Epithelial cell of esophagus (primary cell): ENCODE measurements around the gene CCDC88C.

Experiments
- DNase-seq: peaks from one replicate; pipeline ENCODE4 v3.0.0; 2010; ENCODE audit warnings: low read depth
- H3K4me3 ChIP-seq: 2 replicates; pipeline ENCODE4 v1.5.1; 2011; ENCODE audit warnings: mild to moderate bottlenecking, low read length, control low read depth
- CTCF ChIP-seq: IDR thresholded peaks from 2 replicates; pipeline ENCODE4 v1.5.1; 2011; ENCODE audit warnings: low read depth, mild to moderate bottlenecking, low read length, control low read depth, inconsistent platforms; ENCODE audit not compliant: insufficient read depth; ENCODE audit errors: missing control alignments

Gene CCDC88C

GRCh38 chr14:91367173-91368171, 50.1 kb downstream of the CCDC88C start:
- peak; percentile 85 for DNase-seq
- no peak overlapping the region for H3K4me3 ChIP-seq
- no peak for TF ChIP-seq CTCF

- no peak for DNase-seq
- no peak for TF ChIP-seq CTCF
- H3K4me3 ChIP-seq: no peak overlapping the region
Measured at GRCh38 chr14:91366749-91367148, 50.9 kb downstream of the CCDC88C start.

GRCh38 chr14:91365552-91365951, 52.1 kb downstream of the CCDC88C start:
- no peak for TF ChIP-seq CTCF
- no peak for DNase-seq
- no peak overlapping the region for H3K4me3 ChIP-seq

- no peak overlapping the region for H3K4me3 ChIP-seq
- no peak for DNase-seq
- TF ChIP-seq CTCF: no peak
Measured at GRCh38 chr14:91364524-91365270, 52.9 kb downstream of the CCDC88C start.

GRCh38 chr14:91363776-91364523, 53.7 kb downstream of the CCDC88C start:
- no peak for TF ChIP-seq CTCF
- no peak for DNase-seq
- no peak overlapping the region for H3K4me3 ChIP-seq

GRCh38 chr14:91361233-91361811, 56.3 kb downstream of the CCDC88C start:
- DNase-seq: peak; percentile 96
- H3K4me3 ChIP-seq: peak overlapping the region; percentile 18
- no peak for TF ChIP-seq CTCF
